GM06990 (cell line): ENCODE results near the gene IL20RA.

Experiments used
- DNase-seq: peaks from one replicate; pipeline ENCODE4 v3.0.0-alpha.2; 2011; ENCODE audit not compliant: insufficient read length; ENCODE audit errors: extremely low read depth
- H3K27me3 ChIP-seq: replicated peaks from 2 replicates; pipeline ENCODE4 v1.6.0; 2011; ENCODE audit warnings: low read length; ENCODE audit not compliant: control insufficient read depth, insufficient read depth
- H3K36me3 ChIP-seq: 2 replicates; pipeline ENCODE4 v1.5.1; 2011; ENCODE audit warnings: low read length; ENCODE audit not compliant: control insufficient read depth, insufficient read depth
- H3K4me3 ChIP-seq: replicated peaks from 2 replicates; pipeline ENCODE4 v1.5.1; 2011; ENCODE audit warnings: low read depth, mild to moderate bottlenecking, control low read depth, low read length
- CTCF ChIP-seq: IDR thresholded peaks from 2 replicates; pipeline ENCODE4 v1.5.1; 2011; ENCODE audit warnings: low read length, control low read depth, mild to moderate bottlenecking, inconsistent platforms; ENCODE audit not compliant: insufficient read depth, poor library complexity, severe bottlenecking

IL20RA gene

GRCh38 chr6:137040393-137040792 is 4.4 kb downstream of the IL20RA start:
- H3K4me3 ChIP-seq = no peak overlapping the region
- TF ChIP-seq CTCF = no peak
- no peaks in the 10 kb centered on the region; the same call in none of the 2 replicates for H3K27me3 ChIP-seq
- no peaks in the 10 kb centered on the region for H3K36me3 ChIP-seq
- no peak for DNase-seq

- Histone ChIP-seq H3K27me3 (no peaks in the 10 kb centered on the region; the same call in 1 of the 2 replicates), H3K36me3 (no peaks in the 10 kb centered on the region), H3K4me3 (no peak overlapping the region)
- DNase-seq = no peak
- TF ChIP-seq CTCF = no peak
Measured at GRCh38 chr6:137039010-137039409, 5.8 kb downstream of the IL20RA start.

GRCh38 chr6:137036566-137037300 is 8.0 kb downstream of the IL20RA start:
- no peak for TF ChIP-seq CTCF
- H3K4me3 ChIP-seq = no peak overlapping the region
- H3K27me3 ChIP-seq = no peaks in the 10 kb centered on the region; the same call in 1 of the 2 replicates
- H3K36me3 ChIP-seq = no peaks in the 10 kb centered on the region
- DNase-seq = no peak

GRCh38 chr6:137033828-137034227 is 10.9 kb downstream of the IL20RA start:
- Histone ChIP-seq H3K27me3 (no peaks in the 10 kb centered on the region; the same call in 1 of the 2 replicates), H3K36me3 (no peaks in the 10 kb centered on the region), H3K4me3 (no peak overlapping the region)
- peak; percentile 48 for DNase-seq
- TF ChIP-seq CTCF = no peak

GRCh38 chr6:137031122-137031521 is 13.6 kb downstream of the IL20RA start:
- Histone ChIP-seq H3K36me3 (no peaks in the 10 kb centered on the region), H3K27me3 (no peaks in the 10 kb centered on the region; the same call in 1 of the 2 replicates), H3K4me3 (no peak overlapping the region)
- no peak for DNase-seq
- no peak for TF ChIP-seq CTCF
